ENCODE results near the gene ABCG8.

ABCG8 gene

GRCh38 chr2:43848214-43848613, 9.4 kb downstream of the ABCG8 start:
- TF ChIP-seq CREB1 (IDR thresholded peaks at IDR 0.05; ENCODE audit: low read depth): no peak
- TF ChIP-seq TCF12 (IDR thresholded peaks at IDR 0.05; ENCODE audit: low read depth): no peak
- TF ChIP-seq ZBTB7A (IDR thresholded peaks at IDR 0.05; ENCODE audit: low read depth): no peak
- TF ChIP-seq NFIC (IDR thresholded peaks at IDR 0.05): no peak
- TF ChIP-seq, protein P1, sequence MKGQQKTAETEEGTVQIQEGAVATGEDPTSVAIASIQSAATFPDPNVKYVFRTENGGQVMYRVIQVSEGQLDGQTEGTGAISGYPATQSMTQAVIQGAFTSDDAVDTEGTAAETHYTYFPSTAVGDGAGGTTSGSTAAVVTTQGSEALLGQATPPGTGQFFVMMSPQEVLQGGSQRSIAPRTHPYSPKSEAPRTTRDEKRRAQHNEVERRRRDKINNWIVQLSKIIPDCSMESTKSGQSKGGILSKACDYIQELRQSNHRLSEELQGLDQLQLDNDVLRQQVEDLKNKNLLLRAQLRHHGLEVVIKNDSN (IDR thresholded peaks at IDR 0.05): no peak
- no peak for TF ChIP-seq MAX (IDR thresholded peaks at IDR 0.05)
- no peak for TF ChIP-seq YY1 (IDR thresholded peaks at IDR 0.05; ENCODE audit: low read depth)
- no peak for TF ChIP-seq EP300 (IDR thresholded peaks at IDR 0.05; ENCODE audit: borderline replicate concordance)
- no peak for TF ChIP-seq CEBPB (IDR thresholded peaks at IDR 0.05)
- TF ChIP-seq TEAD4 (IDR thresholded peaks at IDR 0.05): no peak
- no peak for TF ChIP-seq TAF1 (IDR thresholded peaks at IDR 0.05; ENCODE audit: low read depth)
- no peak for TF ChIP-seq RAD21 (IDR thresholded peaks at IDR 0.05; ENCODE audit: low read depth)
- no peak for TF ChIP-seq EGR1 (IDR thresholded peaks at IDR 0.05)

GRCh38 chr2:43851011-43851980, 12.5 kb downstream of the ABCG8 start:
- TF ChIP-seq, protein P1 (IDR thresholded peaks at IDR 0.05): no peak
- TF ChIP-seq TAF1 (IDR thresholded peaks at IDR 0.05; ENCODE audit: low read depth): no peak
- TF ChIP-seq TCF12 (IDR thresholded peaks at IDR 0.05; ENCODE audit: low read depth): no peak
- no peak for TF ChIP-seq TEAD4 (IDR thresholded peaks at IDR 0.05)
- TF ChIP-seq MAX (IDR thresholded peaks at IDR 0.05): no peak

GRCh38 chr2:43852196-43852730, 13.5 kb downstream of the ABCG8 start:
- TF ChIP-seq RAD21 (IDR thresholded peaks at IDR 0.05; ENCODE audit: low read depth) (no peak), YY1 (IDR thresholded peaks at IDR 0.05; ENCODE audit: low read depth) (no peak), EP300 (IDR thresholded peaks at IDR 0.05; ENCODE audit: borderline replicate concordance) (no peak), ZBTB7A (IDR thresholded peaks at IDR 0.05; ENCODE audit: low read depth) (no peak), FOXM1 (IDR thresholded peaks at IDR 0.05; ENCODE audit: borderline replicate concordance, low read depth) (no peak), TEAD4 (IDR thresholded peaks at IDR 0.05) (no peak), TAF1 (IDR thresholded peaks at IDR 0.05; ENCODE audit: low read depth) (no peak), CREB1 (IDR thresholded peaks at IDR 0.05; ENCODE audit: low read depth) (no peak), TCF12 (IDR thresholded peaks at IDR 0.05; ENCODE audit: low read depth) (no peak), CEBPB (IDR thresholded peaks at IDR 0.05) (no peak), EGR1 (IDR thresholded peaks at IDR 0.05) (no peak), NFIC (IDR thresholded peaks at IDR 0.05) (no peak), MAX (IDR thresholded peaks at IDR 0.05) (no peak)
- TF ChIP-seq, protein P2, sequence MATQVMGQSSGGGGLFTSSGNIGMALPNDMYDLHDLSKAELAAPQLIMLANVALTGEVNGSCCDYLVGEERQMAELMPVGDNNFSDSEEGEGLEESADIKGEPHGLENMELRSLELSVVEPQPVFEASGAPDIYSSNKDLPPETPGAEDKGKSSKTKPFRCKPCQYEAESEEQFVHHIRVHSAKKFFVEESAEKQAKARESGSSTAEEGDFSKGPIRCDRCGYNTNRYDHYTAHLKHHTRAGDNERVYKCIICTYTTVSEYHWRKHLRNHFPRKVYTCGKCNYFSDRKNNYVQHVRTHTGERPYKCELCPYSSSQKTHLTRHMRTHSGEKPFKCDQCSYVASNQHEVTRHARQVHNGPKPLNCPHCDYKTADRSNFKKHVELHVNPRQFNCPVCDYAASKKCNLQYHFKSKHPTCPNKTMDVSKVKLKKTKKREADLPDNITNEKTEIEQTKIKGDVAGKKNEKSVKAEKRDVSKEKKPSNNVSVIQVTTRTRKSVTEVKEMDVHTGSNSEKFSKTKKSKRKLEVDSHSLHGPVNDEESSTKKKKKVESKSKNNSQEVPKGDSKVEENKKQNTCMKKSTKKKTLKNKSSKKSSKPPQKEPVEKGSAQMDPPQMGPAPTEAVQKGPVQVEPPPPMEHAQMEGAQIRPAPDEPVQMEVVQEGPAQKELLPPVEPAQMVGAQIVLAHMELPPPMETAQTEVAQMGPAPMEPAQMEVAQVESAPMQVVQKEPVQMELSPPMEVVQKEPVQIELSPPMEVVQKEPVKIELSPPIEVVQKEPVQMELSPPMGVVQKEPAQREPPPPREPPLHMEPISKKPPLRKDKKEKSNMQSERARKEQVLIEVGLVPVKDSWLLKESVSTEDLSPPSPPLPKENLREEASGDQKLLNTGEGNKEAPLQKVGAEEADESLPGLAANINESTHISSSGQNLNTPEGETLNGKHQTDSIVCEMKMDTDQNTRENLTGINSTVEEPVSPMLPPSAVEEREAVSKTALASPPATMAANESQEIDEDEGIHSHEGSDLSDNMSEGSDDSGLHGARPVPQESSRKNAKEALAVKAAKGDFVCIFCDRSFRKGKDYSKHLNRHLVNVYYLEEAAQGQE (IDR thresholded peaks at IDR 0.05; ENCODE audit: low read depth): no peak
- TF ChIP-seq, protein P1 (IDR thresholded peaks at IDR 0.05): no peak

DNA sequence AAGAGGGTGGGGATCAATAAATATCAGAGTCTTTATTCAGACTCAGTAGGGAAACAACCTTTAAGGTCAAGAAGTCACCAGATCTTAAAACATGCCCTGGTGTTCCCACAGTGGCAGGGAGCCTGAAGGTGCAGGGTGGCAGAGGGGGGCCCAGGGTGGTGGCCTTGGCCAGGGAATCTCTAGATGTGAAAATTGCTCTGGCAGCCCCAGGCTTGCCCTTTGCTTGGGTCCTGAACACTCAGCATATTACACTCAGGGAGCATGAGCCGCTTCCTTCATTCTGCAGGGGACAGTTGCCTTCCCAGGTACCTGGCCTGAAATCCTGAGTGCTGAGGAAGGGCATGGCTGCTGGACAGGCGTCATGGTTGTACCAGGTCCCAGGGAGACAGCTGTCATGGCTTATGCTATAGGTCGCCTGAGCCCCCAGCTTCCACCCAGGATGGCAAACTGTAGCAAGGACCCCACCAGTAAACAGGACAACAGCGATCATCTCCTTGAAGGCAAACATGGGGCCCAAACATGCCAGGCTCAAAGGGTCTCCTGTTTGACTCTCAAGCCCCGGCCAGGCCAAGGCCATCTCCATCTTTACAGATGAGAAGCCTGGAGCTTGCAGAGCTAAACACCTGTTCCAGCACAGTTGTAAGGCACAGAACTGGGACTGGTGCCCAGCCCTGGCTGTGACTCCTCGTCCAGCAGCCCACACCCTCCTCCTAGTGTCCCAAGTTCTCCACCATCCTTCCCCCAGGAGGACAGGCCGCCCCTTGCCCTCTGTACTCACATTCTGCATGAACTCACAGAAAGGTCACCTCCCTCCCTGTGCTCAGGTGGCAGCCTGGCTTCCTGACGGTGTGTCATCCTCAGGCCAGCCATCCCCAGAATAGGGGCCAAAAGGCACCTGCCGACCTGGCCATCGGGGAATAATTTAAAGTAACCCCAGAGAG, 14.6 kb downstream of the ABCG8 start:
- TF ChIP-seq RAD21 (IDR thresholded peaks at IDR 0.05; ENCODE audit: low read depth): no peak
- TF ChIP-seq, protein P2 (IDR thresholded peaks at IDR 0.05; ENCODE audit: low read depth): no peak
- TF ChIP-seq, protein P1 (IDR thresholded peaks at IDR 0.05): no peak

Measured in Ishikawa (cell line).